Epidermal melanocyte (primary cell): ENCODE data around the gene ANKRD61.
"Not testable (repeated sequence)": the region's sequence is repeated elsewhere in the genome, so short reads cannot be mapped to it uniquely, and the experiment has no call there.

Experiments
- DNase-seq: peaks from one replicate; pipeline ENCODE4 v3.0.0; 2011; ENCODE audit warnings: low spot score; ENCODE audit not compliant: insufficient read length

ANKRD61 gene

DNA sequence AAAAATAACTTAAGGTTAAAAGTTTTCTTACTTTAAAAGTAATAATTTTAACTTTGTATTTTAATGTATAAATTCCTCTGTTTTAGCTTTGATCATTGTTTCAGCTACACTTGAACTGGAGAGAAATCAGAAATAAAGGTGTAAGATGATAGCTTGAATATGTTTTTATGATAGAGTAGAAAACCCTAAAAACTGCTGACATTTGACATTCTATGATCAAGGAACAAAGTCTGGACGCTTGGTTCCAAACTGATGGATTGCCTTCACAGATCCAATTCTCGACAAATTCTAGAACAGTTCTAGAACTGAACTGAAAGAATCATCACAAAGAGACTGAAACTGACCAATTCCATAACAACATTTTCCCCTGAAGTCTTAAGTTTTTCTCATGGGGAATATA is at the start of gene ANKRD61:
ANKRD61 (plus strand) TSS at position 389 of the 400 bp plus-strand sequence; CDS start at position 389, 0 bp downstream.
- DNase-seq: no peak

GRCh38 chr7:5987061-5987460 is 44.1 kb upstream of the ANKRD61 start:
- not testable (repeated sequence) for DNase-seq

DNA sequence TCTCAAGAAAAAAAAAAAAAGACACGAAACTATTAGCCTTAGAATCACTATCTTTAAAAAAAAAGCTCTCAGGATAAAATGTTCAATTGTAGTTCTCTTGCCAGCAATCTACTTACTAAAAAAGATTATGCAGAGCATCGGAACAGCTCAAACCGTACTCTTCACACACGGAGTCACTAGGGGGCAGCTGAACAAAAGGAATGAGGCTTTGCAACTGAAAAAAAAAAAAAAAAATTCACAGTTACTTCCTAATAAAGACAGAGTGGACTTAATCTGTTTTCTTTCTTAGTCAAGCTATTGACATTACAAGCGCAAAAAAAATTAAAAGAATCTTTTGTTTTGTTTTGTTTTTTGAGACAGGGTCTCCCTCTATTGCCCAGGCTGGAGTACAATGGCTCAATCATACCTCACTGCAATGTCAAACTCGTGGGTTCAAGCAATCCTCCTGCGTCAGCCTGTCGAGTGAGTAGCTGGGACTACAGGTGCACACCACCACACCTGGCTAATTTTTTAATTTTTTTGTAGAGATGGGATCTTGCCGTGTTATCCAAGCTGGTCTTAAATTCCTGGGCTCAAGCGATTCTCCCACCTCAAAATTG is 33.9 kb upstream of the ANKRD61 start:
- DNase-seq: peak; percentile 34

DNA sequence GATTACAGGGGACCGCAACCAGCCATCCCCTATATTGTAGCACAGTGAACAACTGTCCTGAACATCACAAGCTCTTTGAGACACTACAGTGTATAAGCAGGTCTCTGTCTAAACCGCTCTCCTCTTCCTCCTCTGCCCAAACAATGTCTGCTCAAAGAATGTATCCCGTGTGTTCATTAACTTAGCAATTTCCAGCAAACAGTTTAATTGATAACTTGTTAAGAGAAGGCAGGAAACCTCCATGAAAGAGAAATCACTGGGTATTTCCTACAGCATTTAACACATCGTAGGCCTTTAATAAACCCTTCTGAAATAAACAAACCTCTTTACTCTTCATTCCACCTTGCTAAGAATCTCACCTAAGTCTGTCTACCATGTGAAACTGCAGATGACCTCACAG is 23.8 kb upstream of the ANKRD61 start:
- no peak for DNase-seq

DNA sequence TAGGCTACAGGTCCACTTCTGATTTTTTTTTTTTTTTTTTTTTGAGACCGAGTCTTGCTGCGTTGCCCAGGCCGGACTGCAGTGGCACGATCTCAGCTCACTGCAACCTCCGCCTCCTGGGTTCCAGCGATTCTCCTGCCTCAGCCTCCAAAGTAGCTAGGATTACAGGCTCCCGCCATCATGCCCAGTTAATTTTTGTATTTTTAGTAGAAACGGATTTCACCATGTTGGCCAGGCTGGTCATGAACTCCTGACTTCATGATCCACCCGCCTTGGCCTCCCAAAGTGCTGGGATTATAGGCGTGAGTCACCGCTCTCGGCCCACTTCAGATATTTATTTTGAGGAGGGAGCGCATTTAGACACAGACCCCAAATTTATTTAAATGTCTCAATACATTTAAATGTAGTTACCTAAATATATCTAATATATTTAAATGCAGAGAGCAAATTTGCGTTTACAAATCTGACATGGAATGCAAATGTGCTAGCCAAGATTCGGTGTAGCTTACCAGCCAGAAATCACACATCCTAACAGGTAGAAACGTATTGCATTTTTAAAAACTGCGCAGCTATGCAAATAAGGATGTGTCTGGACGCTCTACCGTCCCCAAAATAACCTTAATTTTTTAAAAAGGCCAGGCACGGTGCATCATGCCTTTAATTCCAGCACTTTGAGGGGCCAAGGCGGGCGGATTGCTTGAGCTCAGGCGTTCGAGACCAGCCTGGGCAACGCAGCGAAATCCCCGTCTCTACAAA is 23.2 kb upstream of the ANKRD61 start:
- not testable (repeated sequence) for DNase-seq

DNA sequence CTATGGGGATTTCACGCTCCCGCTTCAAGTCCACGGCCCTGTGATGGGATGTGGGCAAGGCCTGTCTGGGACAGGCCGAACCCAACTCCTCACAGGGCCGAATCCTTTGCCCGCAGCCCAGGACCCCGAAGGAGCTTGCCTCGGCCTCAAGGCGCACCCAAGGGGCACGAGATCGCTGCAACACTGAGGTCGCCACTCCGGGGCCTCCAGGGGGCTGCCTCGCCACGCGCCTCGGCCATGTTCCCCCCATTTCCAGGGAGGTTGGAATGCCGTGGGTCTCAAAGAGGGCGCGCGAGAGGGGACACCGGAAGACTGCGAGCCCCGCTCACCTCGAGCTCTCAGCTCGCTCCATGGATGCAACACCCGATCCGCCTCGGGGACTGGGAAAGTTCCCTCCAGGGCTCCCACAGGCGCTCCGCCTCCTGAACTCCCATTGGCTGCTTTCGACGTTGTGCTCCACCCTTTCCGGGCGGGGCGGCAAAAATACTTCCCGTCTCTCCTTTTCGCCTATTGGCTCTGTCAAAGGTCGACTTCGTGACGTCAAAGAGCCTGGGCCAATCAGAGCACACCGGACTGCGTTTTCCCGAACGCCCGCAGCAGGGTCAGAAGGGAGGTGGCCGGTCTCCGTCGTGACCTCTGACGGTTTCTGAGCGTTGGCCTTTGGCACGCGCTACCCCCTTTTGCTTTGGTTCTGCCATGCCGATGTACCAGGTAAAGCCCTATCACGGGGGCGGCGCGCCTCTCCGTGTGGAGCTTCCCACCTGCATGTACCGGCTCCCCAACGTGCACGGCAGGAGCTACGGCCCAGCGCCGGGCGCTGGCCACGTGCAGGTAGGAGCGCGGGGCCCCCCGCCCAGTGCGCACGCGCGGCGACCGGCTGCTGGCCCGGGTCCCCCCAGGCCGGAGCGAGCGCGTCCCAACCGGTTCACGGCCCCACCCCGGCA is 22.2 kb upstream of the ANKRD61 start, which contains the start of the genes AIMP2 and PMS2:
AIMP2 (plus strand) TSS at position 605 of the 944 bp plus-strand sequence; CDS start at position 697, 92 bp downstream.
PMS2 (minus strand) TSS at position 382 of the 944 bp plus-strand sequence; CDS start at position 352, 30 bp downstream.
- peak; percentile 92 for DNase-seq

DNA sequence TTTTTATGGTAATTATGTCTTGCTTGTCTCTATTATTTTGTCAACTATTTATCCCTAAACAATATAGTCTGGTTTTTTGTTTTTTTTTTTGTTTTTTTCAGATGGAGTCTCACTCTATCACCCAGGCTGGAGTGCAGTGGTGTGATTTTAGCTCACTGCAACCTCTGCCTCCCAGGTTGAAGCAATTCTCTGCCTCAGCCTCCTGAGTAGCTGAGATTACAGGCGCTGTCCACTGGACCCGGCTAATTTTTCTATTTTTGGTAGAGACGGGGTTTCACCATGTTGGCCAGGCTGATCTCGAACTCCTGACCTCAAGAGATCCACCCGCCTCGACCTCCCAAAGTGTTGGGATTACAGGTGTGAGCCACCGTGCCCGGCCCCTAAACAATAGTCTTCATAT is 20.8 kb upstream of the ANKRD61 start:
- DNase-seq: not testable (repeated sequence)

GRCh38 chr7:6011541-6011940 is 19.6 kb upstream of the ANKRD61 start:
- no peak for DNase-seq

- DNase-seq: no peak
Measured at GRCh38 chr7:6012355-6013104, 18.6 kb upstream of the ANKRD61 start.

GRCh38 chr7:6015917-6016652 is 15.1 kb upstream of the ANKRD61 start:
- peak; percentile 46 for DNase-seq

DNA sequence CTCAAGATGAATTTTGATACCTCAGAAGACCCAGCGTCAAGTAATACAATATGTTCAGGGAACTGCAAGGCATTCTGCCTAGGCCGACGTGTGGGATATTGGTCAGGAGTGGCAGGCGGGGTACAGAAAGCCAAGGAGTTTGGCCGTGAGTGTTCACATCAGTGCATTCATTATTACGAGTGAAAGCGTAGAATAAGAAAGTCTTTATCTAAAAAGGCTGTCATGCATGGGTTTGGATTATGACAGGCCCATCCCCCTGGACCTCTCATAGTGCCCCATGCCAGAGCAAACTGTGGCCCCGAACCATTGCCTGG is 14.6 kb upstream of the ANKRD61 start:
- no peak for DNase-seq

GRCh38 chr7:6020371-6021286 is 10.5 kb upstream of the ANKRD61 start:
- DNase-seq: no peak

GRCh38 chr7:6022707-6023106 is 8.5 kb upstream of the ANKRD61 start:
- no peak for DNase-seq

DNA sequence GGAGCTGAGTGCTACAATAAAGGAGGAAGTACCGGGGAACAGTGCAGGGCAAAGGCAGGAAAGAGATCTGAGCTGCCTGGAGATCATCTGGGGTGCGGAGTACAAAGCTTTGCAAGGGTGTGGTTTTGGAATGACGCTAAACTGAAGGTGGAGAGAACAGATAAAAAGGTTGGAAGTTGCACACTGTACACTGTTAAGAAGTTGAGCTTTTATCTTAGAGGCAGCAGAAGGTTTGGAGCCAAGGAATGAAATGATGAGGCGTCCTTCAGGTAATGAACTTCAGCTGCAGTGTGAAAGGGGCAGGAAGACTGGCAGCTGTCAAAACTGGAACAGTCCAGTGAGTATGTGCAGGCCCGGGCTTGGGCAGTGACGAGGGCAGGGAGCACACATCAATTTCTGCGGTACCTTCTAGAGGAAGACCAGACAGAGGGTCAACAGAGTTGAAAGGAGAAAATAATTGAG is 7.2 kb upstream of the ANKRD61 start:
- DNase-seq: no peak

- DNase-seq: no peak
Measured at GRCh38 chr7:6026011-6026819, 5.0 kb upstream of the ANKRD61 start.

GRCh38 chr7:6026820-6027311 is 4.3 kb upstream of the ANKRD61 start:
- no peak for DNase-seq

DNA sequence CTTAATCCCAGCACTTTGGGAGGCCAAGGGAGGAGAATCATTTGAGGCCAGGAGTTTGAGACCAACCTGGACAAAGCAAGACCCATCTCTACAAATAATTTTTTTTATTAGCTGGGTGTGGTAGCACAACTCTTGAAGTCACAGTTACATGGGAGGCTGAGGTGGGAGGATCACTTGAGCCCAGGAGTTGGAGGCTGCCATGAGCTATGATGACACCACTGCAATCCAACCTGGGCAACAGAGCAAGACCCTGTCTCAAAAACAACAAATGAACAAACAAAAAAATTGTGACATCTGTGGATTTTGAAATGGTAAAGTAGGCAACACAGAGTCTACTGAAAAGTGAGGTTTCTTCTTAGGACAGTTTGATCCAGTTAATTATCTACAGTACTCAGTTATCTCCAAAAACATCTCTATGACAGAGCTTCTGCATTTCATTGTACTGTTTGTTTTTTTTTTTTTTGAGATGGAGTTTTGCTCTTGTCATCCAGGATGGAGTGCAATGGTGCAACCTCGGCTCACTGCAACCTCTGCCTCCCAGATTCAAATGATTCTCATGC is 3.3 kb upstream of the ANKRD61 start:
- DNase-seq: no peak

DNA sequence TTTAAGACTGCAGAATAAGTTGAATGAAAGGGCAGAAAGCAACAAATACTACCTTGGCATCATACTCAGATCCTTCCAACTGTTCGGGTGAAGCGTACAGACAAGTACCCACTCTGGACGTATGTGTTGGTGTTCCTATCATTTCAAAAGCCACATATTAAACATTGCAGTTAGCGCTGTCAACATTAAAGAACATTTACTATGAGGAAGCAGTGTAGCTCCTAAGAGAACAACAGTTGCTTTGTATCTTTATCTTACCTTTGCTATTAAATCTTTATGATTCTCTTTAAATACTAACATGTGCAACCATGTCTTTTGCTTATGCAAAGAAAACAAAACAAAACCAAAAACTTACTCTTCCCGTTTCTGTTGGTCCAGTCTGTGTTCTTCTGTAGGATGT is 2.6 kb upstream of the ANKRD61 start:
- DNase-seq: no peak
